Smooth muscle cell of the pulmonary artery (primary cell): Measurements from ENCODE around the gene GALC. TPM values are rescaled to one million over a fixed set of nuclear protein-coding genes. Genes with fewer than 3 reads are reported as not detected.

ENCODE experiments used
- total RNA-seq: library from RNA; depleted of rRNA; stranded (reverse); fragments of >200 nt; gene quantifications from 2 replicates; pipeline ENCODE4 v1.2.3, GENCODE V29; 2014

GALC gene
- 32.8 and 34.1 TPM in 2 replicates for total RNA-seq

DNA sequence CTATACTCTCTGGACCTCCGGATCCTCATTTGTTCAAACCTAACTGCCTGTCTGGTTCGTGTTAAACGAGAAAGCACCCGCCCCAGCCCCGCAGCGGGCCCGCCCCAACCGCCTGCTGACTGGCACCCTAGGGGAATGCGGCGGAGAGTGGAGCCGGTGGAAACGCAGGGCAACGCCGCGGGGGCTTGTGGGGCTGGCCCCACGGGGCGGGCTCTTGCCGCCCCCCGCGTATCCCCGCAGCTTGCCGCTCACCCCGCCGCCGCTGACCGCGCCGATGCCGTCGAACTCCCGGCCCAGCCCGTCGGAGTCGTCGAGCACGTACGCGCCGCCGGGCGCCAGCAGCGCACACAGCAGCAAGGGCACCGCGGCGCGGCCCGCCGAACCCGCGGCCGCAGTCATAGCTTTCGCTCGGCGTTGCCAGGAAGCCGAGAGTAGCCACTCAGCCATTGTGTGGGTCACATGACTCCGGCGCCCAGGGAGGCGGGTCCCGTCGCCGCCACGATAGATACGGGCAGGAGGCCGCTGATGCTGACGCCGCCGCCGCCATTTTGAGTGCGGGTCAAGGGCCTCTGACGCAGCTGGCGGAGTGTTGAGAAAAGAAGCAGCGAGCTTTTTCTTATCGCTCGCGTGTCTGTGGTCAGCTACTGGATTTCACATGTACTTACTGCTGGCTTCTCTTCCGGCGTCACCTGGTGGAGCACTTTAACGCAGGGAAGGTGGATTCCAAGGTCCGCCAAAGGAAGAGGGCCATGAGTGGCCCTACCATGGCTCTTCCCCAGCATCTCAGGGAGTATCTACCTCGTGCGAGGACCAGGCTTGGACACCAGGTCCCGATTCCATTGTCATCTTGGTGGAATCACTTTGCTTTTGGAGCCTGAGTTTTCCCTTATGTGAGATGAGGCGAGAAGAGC lies at the start of gene GALC:
GALC (minus strand) TSS at position 465 of the 911 bp plus-strand sequence; CDS start at position 447, 18 bp downstream.

GRCh38 chr14:88005050-88005481 lies 12.1 kb upstream of the GALC start, which contains the start of gene GPR65:
Gene GPR65 (plus strand): TSS chr14:88005135. CDS start chr14:88010848, 5,713 bp downstream.

Other genes with a start within 250 kb of the GALC start
- 0.07 and 0.26 TPM in 2 replicates for gene GPR65, start 12.0 kb upstream of the GALC start, total RNA-seq